Small intestine (tissue), 7 donors: Measurements from ENCODE around the gene TGM5. TPM values are rescaled to one million over a fixed set of nuclear protein-coding genes. Genes with fewer than 3 reads are reported as not detected.
"Not testable (repeated sequence)": the region's sequence is repeated elsewhere in the genome, so short reads cannot be mapped to it uniquely, and the experiment has no call there.

Experiments used
- DNase-seq, 2 donors: peaks; one replicate each; pipeline versions ENCODE4 v3.0.0 to v3.0.0-alpha.2; 2013
- FAIRE-seq: peaks from 2 replicates; lab custom pipeline; 2012; peaks lifted over from hg19 to GRCh38; lab: Jason Lieb, UNC
- H3K27ac ChIP-seq, 3 donors: one replicate each; pipeline ENCODE4 v1.5.1; 2013; ENCODE audit warnings: low read length in 2 of 3, mild to moderate bottlenecking in 2 of 3, control low read depth in 1 of 3, inconsistent platforms in 1 of 3, low read depth in 1 of 3, moderate library complexity in 1 of 3
- H3K27me3 ChIP-seq, 3 donors: one replicate each; pipeline ENCODE4 v1.6.1; 2013; ENCODE audit warnings: low read length in 3 of 3, inconsistent platforms in 1 of 3; ENCODE audit not compliant: control insufficient read depth in 3 of 3, insufficient read depth in 3 of 3
- H3K36me3 ChIP-seq, 3 donors: one replicate each; pipeline ENCODE4 v1.6.1; 2013; ENCODE audit warnings: low read length in 3 of 3, inconsistent platforms in 1 of 3, low read depth in 1 of 3, mild to moderate bottlenecking in 1 of 3, moderate library complexity in 1 of 3; ENCODE audit not compliant: control insufficient read depth in 3 of 3, insufficient read depth in 2 of 3
- H3K4me1 ChIP-seq, 3 donors: one replicate each; pipeline ENCODE4 v1.6.1; 2013; ENCODE audit warnings: low read length in 2 of 3, inconsistent platforms in 1 of 3, low read depth in 1 of 3, mild to moderate bottlenecking in 1 of 3, moderate library complexity in 1 of 3; ENCODE audit not compliant: control insufficient read depth in 3 of 3, insufficient read depth in 2 of 3
- H3K4me3 ChIP-seq, 3 donors: one replicate each; pipeline ENCODE4 v1.5.1; 2013; ENCODE audit warnings: low read length in 3 of 3, control low read depth in 1 of 3, inconsistent platforms in 1 of 3, low read depth in 1 of 3, mild to moderate bottlenecking in 1 of 3, moderate library complexity in 1 of 3
- H3K9me3 ChIP-seq, 2 donors: one replicate each; pipeline ENCODE4 v1.6.1; 2013; ENCODE audit warnings: low read depth in 1 of 2, low read length in 1 of 2; ENCODE audit not compliant: control insufficient read depth in 2 of 2, insufficient read depth in 1 of 2
- WGBS, 3 donors: extraction: QIAGEN DNeasy Blood & Tissue Kit; methylation state at CpG; one replicate each; pipeline ENCODE4 v1.1.7; 2013; 5-methylcytosine and 5-hydroxymethylcytosine counted together
- polyA plus RNA-seq, 4 donors: library from polyadenylated mRNA; stranded (reverse) in 3 of 4; unstranded in 1 of 4; fragments of 200-250 nt in 3 of 4; fragments of 120-200 nt in 1 of 4; gene quantifications; one replicate each; pipeline versions ENCODE4 v1.2.1 to v1.2.3, GENCODE V29; 2013
- donor health status: healthy with polysubstance abuse.
- donor health status: control.
- donor health status: control.
- donor health status: Bipolar disorder and iron deficiency.
- donor health status: healthy.

Gene TGM5
- polyA plus RNA-seq, 4 donors: 0.01 to 0.03 TPM; not detected in 2

- 60 to 64% (median 61%) methylated on average over 12 of the region's 12 CpGs for WGBS, 3 donors
- Histone ChIP-seq H3K9me3 (no peaks in the 10 kb centered on the region), H3K36me3 (no peaks in the 10 kb centered on the region), H3K27me3 (peaks cover 0 to 26% (median 2%) of the 10 kb centered on the region in 3 donors), H3K27ac (no peak overlapping the region), H3K4me1 (no peaks in the 10 kb centered on the region), H3K4me3 (no peak overlapping the region)
- no peak for DNase-seq
- no peak for FAIRE-seq
Measured at GRCh38 chr15:43292375-43293078, 25.8 kb upstream of the TGM5 start.

DNA sequence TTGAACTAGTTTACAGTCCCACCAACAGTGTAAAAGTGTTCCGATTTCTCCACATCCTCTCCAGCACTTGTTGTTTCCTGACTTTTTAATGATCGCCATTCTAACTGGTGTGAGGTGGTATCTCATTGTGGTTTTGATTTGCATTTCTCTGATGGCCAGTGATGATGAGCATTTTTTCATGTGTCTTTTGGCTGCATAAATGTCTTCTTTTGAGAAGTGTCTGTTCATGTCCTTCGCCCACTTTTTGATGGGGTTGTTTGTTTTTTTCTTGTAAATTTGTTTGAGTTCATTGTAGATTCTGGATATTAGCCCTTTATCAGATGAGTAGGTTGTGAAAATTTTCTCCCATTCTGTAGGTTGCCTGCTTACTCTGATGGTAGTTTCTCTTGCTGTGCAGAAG lies 22.9 kb upstream of the TGM5 start:
- peaks cover 0 to 35% (median 2%) of the 10 kb centered on the region in 3 donors for H3K27me3 ChIP-seq
- not testable (repeated sequence) for FAIRE-seq, H3K4me1 ChIP-seq

GRCh38 chr15:43287254-43287653 lies 20.5 kb upstream of the TGM5 start:
- peaks cover 0 to 1% of the 10 kb centered on the region in 2 donors for H3K9me3 ChIP-seq
- DNase-seq (no peak), FAIRE-seq (no peak)
- H3K27ac ChIP-seq: no peak overlapping the region
- H3K27me3 ChIP-seq: peaks cover 0 to 21% (median 2%) of the 10 kb centered on the region in 3 donors
- 75 to 81% (median 79%) methylated on average over 15 of the region's 15 CpGs for WGBS, 3 donors
- no peak overlapping the region for H3K4me3 ChIP-seq
- no peaks in the 10 kb centered on the region for H3K36me3 ChIP-seq
- no peaks in the 10 kb centered on the region for H3K4me1 ChIP-seq

More for the DNA sequence above, 22.9 kb upstream of the TGM5 start:
- WGBS, 3 donors: 85 to 100% (median 94%) methylated on average over 2 of the region's 3 CpGs
- not testable (repeated sequence) for H3K4me3 ChIP-seq, H3K9me3 ChIP-seq, H3K27ac ChIP-seq, H3K36me3 ChIP-seq, DNase-seq

DNA sequence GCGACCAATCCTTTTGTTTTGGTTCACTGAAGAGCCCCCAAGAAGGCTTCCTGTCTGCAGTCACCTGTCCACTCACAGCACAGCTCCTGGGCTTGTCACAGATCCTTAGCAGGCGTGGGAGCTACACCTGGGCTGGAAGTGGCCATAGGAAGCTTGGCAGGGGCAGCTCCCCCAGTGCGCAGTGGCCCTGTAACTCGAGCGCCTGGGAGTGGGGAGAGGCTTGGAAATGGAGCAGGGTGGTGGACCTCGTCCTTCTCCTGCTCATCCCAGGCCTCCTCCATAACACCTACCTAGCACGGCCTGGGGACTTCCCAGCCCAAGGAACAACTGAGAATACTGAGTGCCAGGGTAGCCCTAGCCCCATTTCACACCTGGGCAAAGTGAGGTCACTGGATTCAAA lies 19.3 kb upstream of the TGM5 start:
- no peaks in the 10 kb centered on the region for H3K36me3 ChIP-seq
- no peak overlapping the region for H3K27ac ChIP-seq
- peaks cover 0 to 1% of the 10 kb centered on the region in 2 donors for H3K9me3 ChIP-seq
- H3K4me1 ChIP-seq: no peaks in the 10 kb centered on the region
- H3K4me3 ChIP-seq: no peak overlapping the region
- whole genome bisulfite sequencing, 3 donors: 63 to 71% (median 68%) methylated on average over 7 of the region's 7 CpGs
- H3K27me3 ChIP-seq: peaks cover 0 to 16% (median 0%) of the 10 kb centered on the region in 3 donors
- DNase-seq (no peak), FAIRE-seq (no peak)

DNA sequence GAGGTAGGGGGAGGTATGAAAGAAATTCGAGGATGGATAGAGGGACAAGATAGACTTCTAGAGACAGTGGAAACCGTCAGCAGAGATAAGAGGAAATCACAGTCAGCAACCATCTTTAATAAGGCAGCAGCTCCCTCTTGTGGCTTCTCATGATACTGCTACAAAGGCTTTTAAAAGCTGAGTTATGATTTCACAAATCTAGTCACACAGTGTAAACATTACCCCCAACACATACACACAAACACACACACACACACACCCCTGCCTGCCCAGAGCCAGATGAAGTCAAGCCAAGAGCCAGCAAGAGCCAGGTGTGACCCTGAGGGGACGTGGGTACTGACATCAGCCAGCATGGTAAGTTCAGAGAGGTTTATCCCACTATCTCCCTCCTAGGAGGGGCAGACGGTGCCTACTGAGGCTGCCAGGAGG lies 18.9 kb upstream of the TGM5 start:
- WGBS, 3 donors: 2 to 6% (median 5%) methylated on average over 4 of the region's 4 CpGs
- DNase-seq: peak; percentile 58 to 72
- H3K4me1 ChIP-seq: no peaks in the 10 kb centered on the region
- peaks cover 0 to 16% (median 0%) of the 10 kb centered on the region in 3 donors for H3K27me3 ChIP-seq
- H3K27ac ChIP-seq: no peak overlapping the region
- H3K36me3 ChIP-seq: no peaks in the 10 kb centered on the region
- no peak for FAIRE-seq
- H3K9me3 ChIP-seq: peaks cover 0 to 1% of the 10 kb centered on the region in 2 donors
- H3K4me3 ChIP-seq: no peak overlapping the region

- H3K36me3 ChIP-seq: no peaks in the 10 kb centered on the region
- H3K4me1 ChIP-seq: no peaks in the 10 kb centered on the region
- H3K27me3 ChIP-seq: peaks cover 0 to 16% (median 0%) of the 10 kb centered on the region in 3 donors
- peaks cover 0 to 1% of the 10 kb centered on the region in 2 donors for H3K9me3 ChIP-seq
- DNase-seq (no peak), FAIRE-seq (no peak)
- H3K27ac ChIP-seq: no peak overlapping the region
- WGBS, 3 donors: 55 to 66% (median 63%) methylated on average over 1 of the region's 1 CpG
- H3K4me3 ChIP-seq: no peak overlapping the region
Measured at GRCh38 chr15:43283526-43283925, 16.8 kb upstream of the TGM5 start.

DNA sequence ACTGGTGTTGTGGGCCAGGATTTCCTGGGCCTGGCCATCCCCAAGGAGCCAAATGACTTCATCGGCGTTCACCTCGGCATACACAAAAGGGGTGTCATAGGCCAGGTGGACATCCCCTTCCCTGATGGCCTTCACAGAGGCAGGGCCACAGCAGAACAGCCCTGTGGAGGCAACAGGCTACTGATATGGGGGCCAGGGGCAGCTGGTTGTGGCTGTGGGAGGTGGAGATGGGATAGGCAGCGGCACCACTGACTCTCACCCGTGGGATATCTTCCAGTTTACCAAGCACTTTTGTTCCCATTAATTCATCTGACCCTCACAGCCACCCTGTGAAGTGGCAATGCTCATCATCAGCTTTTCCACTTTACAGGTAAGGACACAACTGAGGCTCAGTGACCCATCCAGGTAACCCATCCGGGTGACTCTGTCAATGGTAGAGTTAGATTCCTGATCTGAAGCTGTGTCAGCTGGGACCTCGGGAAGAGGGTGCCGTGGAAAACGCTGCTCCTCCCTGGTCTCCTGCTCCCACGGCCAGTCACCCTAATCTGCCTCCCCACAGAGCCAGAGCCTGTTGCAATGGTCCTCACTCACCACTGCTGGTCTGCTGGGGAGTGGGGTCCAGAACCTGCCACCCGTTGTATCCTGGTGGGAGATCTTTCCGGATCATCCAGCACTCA lies 15.3 kb upstream of the TGM5 start:
- DNase-seq (no peak), FAIRE-seq (no peak)
- 85 to 92% (median 87%) methylated on average over 12 of the region's 12 CpGs for WGBS, 3 donors
- peaks cover 0 to 12% (median 0%) of the 10 kb centered on the region in 3 donors for H3K27me3 ChIP-seq
- no peak overlapping the region for H3K4me3 ChIP-seq
- H3K4me1 ChIP-seq: no peaks in the 10 kb centered on the region
- H3K36me3 ChIP-seq: no peaks in the 10 kb centered on the region
- no peaks in the 10 kb centered on the region for H3K9me3 ChIP-seq
- H3K27ac ChIP-seq: no peak overlapping the region

DNA sequence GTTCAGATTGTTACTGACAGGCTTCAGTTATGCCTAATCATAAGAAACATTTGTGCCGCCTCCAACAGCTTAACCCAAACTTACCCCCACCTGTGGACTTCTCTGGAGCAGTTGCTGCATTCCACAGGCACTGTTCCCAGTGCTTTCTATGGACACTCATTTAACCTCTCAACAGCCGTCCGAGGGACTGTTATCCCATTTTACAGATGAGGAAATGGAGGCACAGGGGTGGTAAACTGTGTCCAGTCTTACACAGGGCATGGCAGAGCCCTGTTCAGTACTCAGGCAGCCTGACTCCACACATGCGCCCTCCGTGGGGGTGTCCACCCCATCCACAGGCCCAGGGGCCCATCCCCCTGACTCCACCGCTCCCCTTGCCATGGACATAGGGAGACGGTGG lies 14.3 kb upstream of the TGM5 start:
- WGBS, 3 donors: 77 to 89% (median 86%) methylated on average over 7 of the region's 7 CpGs
- FAIRE-seq: no peak
- no peaks in the 10 kb centered on the region for H3K36me3 ChIP-seq

More for the DNA sequence above, 14.3 kb upstream of the TGM5 start:
- Histone ChIP-seq H3K27ac (no peak overlapping the region), H3K27me3 (peaks cover 0 to 9% (median 0%) of the 10 kb centered on the region in 3 donors), H3K4me1 (no peaks in the 10 kb centered on the region), H3K4me3 (no peak overlapping the region), H3K9me3 (no peaks in the 10 kb centered on the region)
- no peak for DNase-seq
